Caki2 (cell line): ENCODE data around the gene EID1. TPM values are rescaled to one million over a fixed set of nuclear protein-coding genes. Genes with fewer than 3 reads are reported as not detected.

Source experiments
- total RNA-seq: library from RNA; depleted of rRNA; stranded (reverse); fragments of >200 nt; shearing (Covaris generic); gene quantifications from 2 replicates; pipeline ENCODE4 v1.2.3, GENCODE V29; 2014; ENCODE audit warnings: low replicate concordance; rRNA removed

Gene EID1
- total RNA-seq, 1 experiment from 2014 or later, result 165 TPM

Other genes with a start within 250 kb of the EID1 start
- gene FBN1, start 232.4 kb upstream of the EID1 start, total RNA-seq, result 22.5 and 31.9 TPM in 2 replicates
- gene CEP152, start 67.1 kb upstream of the EID1 start, total RNA-seq, result 2.2 and 5.2 TPM in 2 replicates
- 0.41 TPM in 1 of 2 replicates, not detected in the other for gene SHC4, start 85.8 kb downstream of the EID1 start, total RNA-seq
- gene SECISBP2L, start 168.3 kb downstream of the EID1 start, total RNA-seq, result 4.3 and 51.0 TPM in 2 replicates